Activated T-cell treated with anti-CD3 and anti-CD28 coated beads, Interleukin-2, amount 50 U/mL, for 24 hours (primary cell): ENCODE data around the gene C7orf33.

Experiments
- DNase-seq: peaks from one replicate; pipeline ENCODE4 v3.0.0-alpha.2; 2020
- H3K27ac Mint-ChIP-seq: 2 replicates; pipeline ENCODE4 v1.8.0; 2020; ENCODE audit warnings: mild to moderate bottlenecking, mixed read lengths
- H3K27me3 Mint-ChIP-seq: 2 replicates; pipeline ENCODE4 v1.8.0; 2020; ENCODE audit warnings: mixed read lengths
- H3K36me3 Mint-ChIP-seq: 2 replicates; pipeline ENCODE4 v1.8.0; 2020; ENCODE audit warnings: low read depth, mixed read lengths
- H3K4me1 Mint-ChIP-seq: 2 replicates; pipeline ENCODE4 v1.8.0; 2020; ENCODE audit warnings: low read depth, mixed read lengths
- H3K4me3 Mint-ChIP-seq: 2 replicates; pipeline ENCODE4 v1.8.0; 2020; ENCODE audit warnings: mild to moderate bottlenecking, moderate library complexity, mixed read lengths
- H3K9me3 Mint-ChIP-seq: 2 replicates; pipeline ENCODE4 v1.8.0; 2020; ENCODE audit warnings: mixed read lengths

The C7orf33 gene

DNA sequence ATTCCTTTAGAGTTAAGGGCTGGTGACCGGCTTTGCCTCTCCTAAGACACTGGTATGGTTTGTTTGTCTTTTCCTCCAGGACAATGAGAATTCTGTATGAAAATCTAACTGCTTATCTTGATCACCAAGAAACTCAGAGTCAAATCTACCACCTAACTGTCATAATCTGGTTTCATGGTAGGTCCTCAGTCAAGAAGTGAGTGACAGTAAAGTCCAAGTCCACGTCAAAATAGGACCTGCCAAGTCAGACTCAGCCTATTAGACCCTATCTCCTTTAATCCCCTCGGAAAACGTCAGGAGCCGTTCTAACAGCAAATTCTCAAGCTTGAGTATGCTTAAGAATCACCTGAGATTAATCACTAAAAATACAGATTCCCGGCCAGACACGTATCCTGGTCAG is 37.4 kb downstream of the C7orf33 start:
- Mint-ChIP-seq H3K27me3 (no peaks in the 10 kb centered on the region), H3K36me3 (no peaks in the 10 kb centered on the region), H3K4me1 (peaks cover 44% of the 10 kb centered on the region), H3K27ac (no peak overlapping the region), H3K9me3 (no peaks in the 10 kb centered on the region), H3K4me3 (no peak overlapping the region)
- no peak for DNase-seq

- Mint-ChIP-seq H3K4me1 (peaks cover 45% of the 10 kb centered on the region), H3K27ac (no peak overlapping the region), H3K9me3 (no peaks in the 10 kb centered on the region)
Measured at GRCh38 chr7:148630078-148630477, 39.5 kb downstream of the C7orf33 start.

GRCh38 chr7:148633761-148634160 is 43.2 kb downstream of the C7orf33 start:
- DNase-seq = no peak
- Mint-ChIP-seq H3K4me3 (no peak overlapping the region), H3K27ac (no peak overlapping the region), H3K9me3 (no peaks in the 10 kb centered on the region), H3K4me1 (peaks cover 22% of the 10 kb centered on the region), H3K27me3 (no peaks in the 10 kb centered on the region), H3K36me3 (no peaks in the 10 kb centered on the region)

More at GRCh38 chr7:148630078-148630477, 39.5 kb downstream of the C7orf33 start:
- H3K27me3 Mint-ChIP-seq = no peaks in the 10 kb centered on the region
- no peak for DNase-seq
- H3K4me3 Mint-ChIP-seq = no peak overlapping the region
- no peaks in the 10 kb centered on the region for H3K36me3 Mint-ChIP-seq

- no peak overlapping the region for H3K4me3 Mint-ChIP-seq
- no peaks in the 10 kb centered on the region for H3K27me3 Mint-ChIP-seq
- no peak overlapping the region for H3K27ac Mint-ChIP-seq
- peaks cover 14% of the 10 kb centered on the region for H3K4me1 Mint-ChIP-seq
- no peak for DNase-seq
- H3K9me3 Mint-ChIP-seq = no peaks in the 10 kb centered on the region
- H3K36me3 Mint-ChIP-seq = no peaks in the 10 kb centered on the region
Measured at GRCh38 chr7:148637094-148637493, 46.5 kb downstream of the C7orf33 start.

DNA sequence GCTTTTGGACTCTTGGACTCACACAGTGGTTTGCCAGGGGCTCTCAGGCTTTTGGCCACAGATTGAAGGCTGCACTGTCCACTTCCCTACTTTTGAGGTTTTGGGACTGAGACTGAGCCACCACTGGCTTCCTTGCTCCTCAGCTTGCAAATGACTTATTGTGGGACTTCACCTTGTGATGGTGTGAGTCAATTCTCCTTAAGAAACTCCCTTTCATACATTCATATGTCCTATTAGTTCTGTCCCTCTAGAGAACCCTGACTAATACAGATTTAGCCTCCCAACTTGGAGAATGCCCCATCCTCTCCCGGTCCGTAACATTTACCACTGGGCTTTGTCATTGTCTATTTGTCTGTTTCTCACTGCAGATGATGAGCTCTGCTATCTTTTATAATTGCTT is 55.3 kb downstream of the C7orf33 start:
- H3K27ac Mint-ChIP-seq = no peak overlapping the region
- H3K27me3 Mint-ChIP-seq = peaks cover 5% of the 10 kb centered on the region
- H3K36me3 Mint-ChIP-seq = no peaks in the 10 kb centered on the region
- no peak for DNase-seq
- H3K4me3 Mint-ChIP-seq = no peak overlapping the region
- H3K4me1 Mint-ChIP-seq = no peaks in the 10 kb centered on the region
- no peaks in the 10 kb centered on the region for H3K9me3 Mint-ChIP-seq

GRCh38 chr7:148650232-148650858 is 59.8 kb downstream of the C7orf33 start:
- DNase-seq = no peak
- Mint-ChIP-seq H3K36me3 (no peaks in the 10 kb centered on the region), H3K4me1 (no peaks in the 10 kb centered on the region), H3K4me3 (no peak overlapping the region), H3K27ac (no peak overlapping the region), H3K9me3 (no peaks in the 10 kb centered on the region), H3K27me3 (peaks cover 1% of the 10 kb centered on the region)

- Mint-ChIP-seq H3K27me3 (no peaks in the 10 kb centered on the region), H3K36me3 (no peaks in the 10 kb centered on the region), H3K27ac (no peak overlapping the region), H3K4me1 (no peaks in the 10 kb centered on the region), H3K4me3 (no peak overlapping the region), H3K9me3 (no peaks in the 10 kb centered on the region)
- DNase-seq = no peak
Measured at GRCh38 chr7:148652773-148653172, 62.2 kb downstream of the C7orf33 start.

DNA sequence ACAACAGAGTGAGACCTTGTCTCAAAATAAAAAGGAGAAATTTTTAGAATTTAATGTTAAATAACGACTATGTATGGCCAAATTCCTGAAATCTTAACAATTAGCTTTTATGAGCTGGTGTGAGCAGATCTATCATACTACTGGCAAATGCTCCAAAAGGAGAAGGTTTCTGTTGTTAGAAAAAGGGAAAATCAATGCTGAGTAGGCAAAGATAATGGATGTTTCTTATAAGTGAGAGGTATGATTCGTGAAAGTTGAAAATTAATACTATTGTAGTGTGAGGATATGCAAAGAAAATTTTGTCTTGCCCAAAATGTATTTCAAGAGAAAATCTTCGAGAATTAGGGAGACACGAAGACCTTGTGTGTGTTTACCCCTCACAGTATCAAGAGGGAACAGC is 67.4 kb downstream of the C7orf33 start:
- Mint-ChIP-seq H3K27me3 (no peaks in the 10 kb centered on the region), H3K4me3 (no peak overlapping the region), H3K27ac (no peak overlapping the region), H3K9me3 (no peaks in the 10 kb centered on the region), H3K36me3 (no peaks in the 10 kb centered on the region), H3K4me1 (peaks cover 2% of the 10 kb centered on the region)
- DNase-seq = no peak

GRCh38 chr7:148661471-148661870 is 70.9 kb downstream of the C7orf33 start:
- no peaks in the 10 kb centered on the region for H3K36me3 Mint-ChIP-seq
- peaks cover 2% of the 10 kb centered on the region for H3K4me1 Mint-ChIP-seq
- DNase-seq = no peak
- H3K27ac Mint-ChIP-seq = no peak overlapping the region
- H3K4me3 Mint-ChIP-seq = no peak overlapping the region
- H3K27me3 Mint-ChIP-seq = no peaks in the 10 kb centered on the region
- H3K9me3 Mint-ChIP-seq = no peaks in the 10 kb centered on the region

GRCh38 chr7:148662646-148663045 is 72.1 kb downstream of the C7orf33 start:
- no peaks in the 10 kb centered on the region for H3K9me3 Mint-ChIP-seq
- H3K36me3 Mint-ChIP-seq = no peaks in the 10 kb centered on the region
- H3K4me3 Mint-ChIP-seq = no peak overlapping the region
- H3K27me3 Mint-ChIP-seq = no peaks in the 10 kb centered on the region
- DNase-seq = no peak
- H3K4me1 Mint-ChIP-seq = peaks cover 2% of the 10 kb centered on the region
- no peak overlapping the region for H3K27ac Mint-ChIP-seq

GRCh38 chr7:148664324-148664723 is 73.8 kb downstream of the C7orf33 start:
- H3K4me3 Mint-ChIP-seq = no peak overlapping the region
- H3K27ac Mint-ChIP-seq = no peak overlapping the region
- no peaks in the 10 kb centered on the region for H3K36me3 Mint-ChIP-seq
- H3K27me3 Mint-ChIP-seq = no peaks in the 10 kb centered on the region
- no peak for DNase-seq
- peaks cover 2% of the 10 kb centered on the region for H3K4me1 Mint-ChIP-seq
- H3K9me3 Mint-ChIP-seq = no peaks in the 10 kb centered on the region

GRCh38 chr7:148665221-148665620 is 74.7 kb downstream of the C7orf33 start:
- no peak for DNase-seq
- Mint-ChIP-seq H3K4me3 (no peak overlapping the region), H3K4me1 (peaks cover 8% of the 10 kb centered on the region), H3K9me3 (no peaks in the 10 kb centered on the region), H3K27me3 (no peaks in the 10 kb centered on the region), H3K27ac (no peak overlapping the region), H3K36me3 (no peaks in the 10 kb centered on the region)
